Neural cell (in vitro differentiated cells): ENCODE data around the gene LRFN3. TPM values are rescaled to one million over a fixed set of nuclear protein-coding genes. Genes with fewer than 3 reads are reported as not detected.
A peak's percentile ranks its signal among the peaks of the same experiment; 100 is the strongest.

Source experiments
- H2AFZ ChIP-seq: fragments of 200-600, 300-800 bp; sonication (generic), shearing (Covaris generic); 2 replicates; pipeline ENCODE4 v1.6.0; 2014; ENCODE audit warnings: low read depth, mild to moderate bottlenecking, antibody characterized with exemption, low read length, moderate library complexity
- H3F3A ChIP-seq: fragments of 200-600 bp; shearing (Covaris generic); 2 replicates; pipeline ENCODE4 v1.6.1; 2016; ENCODE audit warnings: mild to moderate bottlenecking, moderate library complexity, mixed read lengths, antibody characterized with exemption, low read length; ENCODE audit not compliant: insufficient read depth, poor library complexity, severe bottlenecking
- H3K27ac ChIP-seq: fragments of 200-600, 300-800 bp; sonication (generic), shearing (Covaris generic); 2 replicates; pipeline ENCODE4 v1.5.1; 2014; ENCODE audit warnings: mild to moderate bottlenecking, low read length, moderate library complexity
- H3K27me3 ChIP-seq: fragments of 300-800, 200-600 bp; sonication (generic), shearing (Covaris generic); 2 replicates; pipeline ENCODE4 v1.6.0; 2014; ENCODE audit warnings: mild to moderate bottlenecking, low read depth, low read length, moderate library complexity; ENCODE audit not compliant: insufficient read depth
- H3K36me3 ChIP-seq: fragments of 300-800, 200-600 bp; sonication (generic), shearing (Covaris generic); 2 replicates; pipeline ENCODE4 v1.5.1; 2014; ENCODE audit warnings: mild to moderate bottlenecking, antibody characterized with exemption, low read length, moderate library complexity; ENCODE audit not compliant: insufficient read depth
- H3K4me2 ChIP-seq: fragments of 300-800, 200-600 bp; sonication (generic), shearing (Covaris generic); 2 replicates; pipeline ENCODE4 v1.6.0; 2014; ENCODE audit warnings: mild to moderate bottlenecking, low read length
- H3K4me3 ChIP-seq: fragments of 300-800, 200-600 bp; sonication (generic), shearing (Covaris generic); 2 replicates; pipeline ENCODE4 v1.5.1; 2014; ENCODE audit warnings: mild to moderate bottlenecking, low read length, moderate library complexity
- H3K79me2 ChIP-seq: fragments of 200-600 bp; shearing (Covaris generic); replicated peaks from 2 replicates; pipeline ENCODE4 v1.6.0; 2014; ENCODE audit warnings: mild to moderate bottlenecking, low read length, moderate library complexity; ENCODE audit not compliant: insufficient read depth
- H3K9ac ChIP-seq: fragments of 300-800, 200-600 bp; sonication (generic), shearing (Covaris generic); 2 replicates; pipeline ENCODE4 v1.6.1; 2016; ENCODE audit warnings: mild to moderate bottlenecking, low read length, mixed read lengths
- H3K9me2 ChIP-seq: fragments of 200-600 bp; shearing (Covaris generic); 2 replicates; pipeline ENCODE4 v1.6.1; 2016; ENCODE audit warnings: mild to moderate bottlenecking, low read length, mixed read lengths; ENCODE audit not compliant: insufficient read depth
- H3K9me3 ChIP-seq: fragments of 200-600, 300-800 bp; sonication (generic), shearing (Covaris generic); 2 replicates; pipeline ENCODE4 v1.6.1; 2016; ENCODE audit warnings: mild to moderate bottlenecking, mixed run types, low read length, moderate library complexity, mixed read lengths
- H4K20me1 ChIP-seq: fragments of 200-600 bp; shearing (Covaris generic); 2 replicates; pipeline ENCODE4 v1.6.1; 2016; ENCODE audit warnings: mild to moderate bottlenecking, mixed run types; ENCODE audit not compliant: insufficient read depth
- EP300 ChIP-seq: fragments of 450-650 bp; conservative IDR thresholded peaks from 2 replicates; pipeline ENCODE4 v1.6.1; 2014; ENCODE audit warnings: antibody characterized with exemption, mild to moderate bottlenecking, moderate library complexity; ENCODE audit not compliant: poor library complexity, severe bottlenecking
- EZH2 ChIP-seq: fragments of 200-600, 300-800 bp; shearing (Covaris generic), sonication (generic); IDR thresholded peaks from 2 replicates; pipeline ENCODE4 v1.6.1; 2014; ENCODE audit warnings: antibody characterized with exemption, low read length, borderline replicate concordance, mild to moderate bottlenecking; ENCODE audit not compliant: insufficient read depth, poor library complexity, severe bottlenecking
- MXI1 ChIP-seq: fragments of 450-650 bp; conservative IDR thresholded peaks from 2 replicates; pipeline ENCODE4 v1.6.1; 2014; ENCODE audit warnings: antibody characterized with exemption, mild to moderate bottlenecking; ENCODE audit not compliant: poor library complexity, severe bottlenecking
- POLR2AphosphoS5 ChIP-seq: IDR thresholded peaks from 2 replicates; pipeline ENCODE4 v1.6.1; 2012
- RAD21 ChIP-seq: fragments of 450-650 bp; conservative IDR thresholded peaks from 2 replicates; pipeline ENCODE4 v1.6.1; 2014; ENCODE audit warnings: antibody characterized with exemption, mild to moderate bottlenecking, moderate library complexity
- REST ChIP-seq: IDR thresholded peaks from 2 replicates; pipeline ENCODE4 v1.6.1; 2012; ENCODE audit warnings: borderline replicate concordance
- TAF1 ChIP-seq: IDR thresholded peaks from 2 replicates; pipeline ENCODE4 v1.6.1; 2012; ENCODE audit warnings: low read depth
- polyA plus RNA-seq: library from polyadenylated mRNA; depleted of rRNA; stranded (reverse); fragments of >200 nt; gene quantifications from 2 replicates; pipeline ENCODE4 v1.2.3, GENCODE V29; 2014
- TF ChIP-seq, protein P1 (sequence below): fragments of 450-650 bp; IDR thresholded peaks from 2 replicates; pipeline ENCODE4 v1.5.1; 2014; ENCODE audit warnings: antibody characterized with exemption, mild to moderate bottlenecking, moderate library complexity; ENCODE audit not compliant: poor library complexity, severe bottlenecking

Gene LRFN3
- polyA plus RNA-seq, 1 donor from 2014 or later = 11.1 TPM

- no peaks in the 10 kb centered on the region for H4K20me1 ChIP-seq
These were observed 24.3 kb downstream of the LRFN3 start for GRCh38 chr19:35960432-35960972.

GRCh38 chr19:35963514-35963913, 27.3 kb downstream of the LRFN3 start:
- Histone ChIP-seq H3F3A (no peaks in the 10 kb centered on the region), H3K4me2 (no peak overlapping the region), H3K9ac (no peak overlapping the region), H3K27ac (no peak overlapping the region), H3K79me2 (no peaks in the 10 kb centered on the region), H4K20me1 (no peaks in the 10 kb centered on the region), H3K4me3 (no peak overlapping the region), H2AFZ (no peak overlapping the region), H3K9me2 (no peaks in the 10 kb centered on the region), H3K27me3 (peaks cover 23% of the 10 kb centered on the region), H3K36me3 (no peaks in the 10 kb centered on the region), H3K9me3 (no peaks in the 10 kb centered on the region)
- TF ChIP-seq, protein P1, sequence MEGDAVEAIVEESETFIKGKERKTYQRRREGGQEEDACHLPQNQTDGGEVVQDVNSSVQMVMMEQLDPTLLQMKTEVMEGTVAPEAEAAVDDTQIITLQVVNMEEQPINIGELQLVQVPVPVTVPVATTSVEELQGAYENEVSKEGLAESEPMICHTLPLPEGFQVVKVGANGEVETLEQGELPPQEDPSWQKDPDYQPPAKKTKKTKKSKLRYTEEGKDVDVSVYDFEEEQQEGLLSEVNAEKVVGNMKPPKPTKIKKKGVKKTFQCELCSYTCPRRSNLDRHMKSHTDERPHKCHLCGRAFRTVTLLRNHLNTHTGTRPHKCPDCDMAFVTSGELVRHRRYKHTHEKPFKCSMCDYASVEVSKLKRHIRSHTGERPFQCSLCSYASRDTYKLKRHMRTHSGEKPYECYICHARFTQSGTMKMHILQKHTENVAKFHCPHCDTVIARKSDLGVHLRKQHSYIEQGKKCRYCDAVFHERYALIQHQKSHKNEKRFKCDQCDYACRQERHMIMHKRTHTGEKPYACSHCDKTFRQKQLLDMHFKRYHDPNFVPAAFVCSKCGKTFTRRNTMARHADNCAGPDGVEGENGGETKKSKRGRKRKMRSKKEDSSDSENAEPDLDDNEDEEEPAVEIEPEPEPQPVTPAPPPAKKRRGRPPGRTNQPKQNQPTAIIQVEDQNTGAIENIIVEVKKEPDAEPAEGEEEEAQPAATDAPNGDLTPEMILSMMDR = no peak
- TF ChIP-seq REST = peak; percentile 58
- no peak for TF ChIP-seq EZH2

More at GRCh38 chr19:35960432-35960972, 24.3 kb downstream of the LRFN3 start:
- Histone ChIP-seq H3K9me2 (no peaks in the 10 kb centered on the region), H3K27me3 (peaks cover 32% of the 10 kb centered on the region), H3K4me3 (no peak overlapping the region), H3K4me2 (no peak overlapping the region), H3K27ac (no peak overlapping the region), H3K36me3 (no peaks in the 10 kb centered on the region), H3K9ac (no peak overlapping the region), H3F3A (no peaks in the 10 kb centered on the region), H2AFZ (no peak overlapping the region), H3K9me3 (no peaks in the 10 kb centered on the region), H3K79me2 (no peaks in the 10 kb centered on the region)
- TF ChIP-seq EZH2 = no peak
- no peak for TF ChIP-seq RAD21
- TF ChIP-seq POLR2AphosphoS5 = no peak
- no peak for TF ChIP-seq TAF1
- TF ChIP-seq EP300 = no peak
- TF ChIP-seq, protein P1 = no peak
- no peak for TF ChIP-seq REST
- no peak for TF ChIP-seq MXI1
